GM19240 (cell line): ENCODE results near the gene ERCC2.

ENCODE experiments used
- DNase-seq: peaks from one replicate; pipeline ENCODE4 v3.0.0; 2011; ENCODE audit warnings: low spot score; ENCODE audit not compliant: insufficient read length

ERCC2 gene

DNA sequence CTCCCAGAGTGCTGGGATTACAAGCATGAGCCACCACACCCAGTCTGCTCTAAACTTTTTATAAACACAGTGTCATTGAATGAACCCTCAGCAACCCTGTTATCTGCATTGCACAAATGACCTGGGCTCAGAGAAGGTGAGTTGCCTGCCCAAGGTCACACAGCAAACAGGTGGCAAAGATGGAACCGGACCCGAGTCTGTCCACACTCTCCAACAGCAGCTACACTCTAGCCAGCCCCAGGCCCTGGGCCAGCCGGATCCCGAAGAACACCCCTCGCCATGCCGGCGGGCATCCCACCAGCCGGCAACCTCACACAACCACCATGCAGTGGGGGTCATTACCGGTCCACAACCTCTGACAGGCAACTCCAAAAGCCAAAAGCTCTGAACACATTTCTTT, 14.5 kb downstream of the ERCC2 start:
- DNase-seq = no peak

DNA sequence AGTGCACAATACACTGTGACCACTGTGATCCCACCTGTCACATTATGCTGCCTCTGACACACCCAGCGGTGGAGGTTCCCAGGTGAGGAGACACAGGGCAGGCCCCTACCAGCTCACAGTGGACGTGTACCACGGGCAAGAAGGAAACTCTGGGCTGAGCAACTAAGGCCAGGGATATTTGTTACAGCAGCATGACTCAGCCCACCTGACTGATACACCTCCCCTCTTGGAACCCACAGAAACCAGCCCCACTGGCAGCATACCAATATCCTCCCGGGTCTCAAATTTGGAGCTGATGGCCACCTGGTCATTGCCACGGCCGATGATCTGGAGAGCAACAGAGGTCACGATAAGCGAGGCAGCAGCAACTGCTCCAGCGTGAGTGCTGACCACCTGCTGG, 15.0 kb downstream of the ERCC2 start:
- DNase-seq = no peak

DNA sequence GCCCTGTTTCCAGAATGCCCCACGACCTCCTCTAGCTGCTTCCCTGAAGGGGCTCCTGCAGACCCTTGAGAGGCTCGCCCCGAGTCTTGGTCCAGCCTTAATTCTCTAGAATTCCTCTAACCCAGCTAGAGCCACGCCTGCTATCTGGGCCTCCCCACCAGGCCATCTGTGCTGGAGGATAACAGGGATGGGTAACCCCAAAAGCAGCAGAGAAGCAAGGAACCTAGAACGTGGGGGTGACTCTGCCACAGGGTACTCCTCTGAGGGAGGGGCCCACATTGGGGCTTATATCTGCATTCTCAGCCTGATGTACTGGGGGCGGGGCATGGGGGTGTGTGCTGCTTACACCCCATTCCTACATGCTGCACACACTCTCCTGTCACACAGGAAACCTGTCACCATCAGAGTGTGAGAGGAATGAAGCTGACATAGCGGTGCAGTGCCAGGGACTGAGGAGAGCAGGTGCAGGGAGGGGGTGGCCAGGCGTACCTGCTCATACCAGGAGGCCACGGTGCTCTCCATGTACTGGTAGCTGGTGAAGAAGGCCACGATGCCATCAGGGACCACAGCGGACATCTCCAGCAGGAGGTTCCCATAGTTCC, 16.0 kb downstream of the ERCC2 start:
- no peak for DNase-seq

DNA sequence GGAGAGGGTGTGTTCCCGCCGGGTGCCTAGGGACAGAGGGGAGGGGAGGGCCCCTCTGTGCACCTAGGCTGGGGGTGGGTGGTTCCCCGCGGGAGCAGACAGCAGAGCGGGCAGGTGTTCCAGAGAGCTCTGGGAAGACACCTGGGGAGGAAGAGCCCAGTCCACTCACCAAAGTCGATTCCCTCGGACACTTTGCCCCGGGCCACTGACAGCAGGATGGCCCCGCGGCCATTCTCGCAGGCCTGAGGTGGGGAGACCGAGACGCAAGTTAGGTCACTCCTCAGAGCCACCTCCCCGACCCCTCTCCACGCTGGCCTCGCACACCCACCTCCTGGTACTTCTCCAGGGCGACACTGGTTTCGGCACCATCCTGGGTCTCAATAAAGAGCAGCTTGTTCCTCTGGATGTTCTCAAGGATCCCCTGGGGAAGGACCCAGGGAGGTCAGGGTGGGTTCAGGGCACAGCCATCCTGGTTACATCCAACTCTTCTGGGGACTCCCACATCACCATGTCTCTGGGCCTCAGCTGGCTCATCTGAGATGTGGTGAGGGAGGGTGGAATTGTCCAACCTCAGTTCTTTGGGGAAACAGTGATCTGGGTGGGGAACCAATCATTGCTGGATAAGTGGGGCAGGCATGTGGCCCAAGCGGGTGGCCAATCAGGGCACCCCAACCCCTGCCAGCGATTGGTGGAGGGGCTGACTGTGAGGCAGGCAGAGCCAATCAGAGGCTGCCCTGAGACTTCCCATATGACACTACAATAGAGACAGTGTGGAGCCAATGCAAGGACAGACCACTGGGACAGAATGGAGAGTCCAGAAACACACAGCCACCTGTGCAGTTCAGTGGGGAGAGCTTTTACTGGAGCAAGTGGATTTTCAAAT, 17.2 kb downstream of the ERCC2 start:
- DNase-seq = no peak

DNA sequence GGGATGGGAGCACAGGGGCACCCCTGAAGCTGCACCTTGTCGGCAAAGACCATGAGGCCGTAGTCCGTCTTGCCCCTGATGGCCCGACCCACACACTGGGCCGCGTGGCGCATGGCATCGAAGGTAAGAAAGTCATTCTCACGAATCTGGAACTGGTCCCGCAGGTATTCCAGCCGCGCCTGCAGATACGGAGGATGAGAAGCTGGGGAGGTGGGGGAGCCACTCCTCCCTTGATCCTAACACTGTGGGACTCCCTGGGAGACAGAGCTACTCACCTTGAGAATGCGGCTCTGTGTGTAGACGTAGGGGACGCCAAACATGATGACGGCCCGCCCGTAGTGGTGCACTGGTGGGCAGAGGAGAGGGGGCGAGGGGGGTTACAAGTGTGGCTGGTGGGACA, 17.9 kb downstream of the ERCC2 start:
- no peak for DNase-seq

DNA sequence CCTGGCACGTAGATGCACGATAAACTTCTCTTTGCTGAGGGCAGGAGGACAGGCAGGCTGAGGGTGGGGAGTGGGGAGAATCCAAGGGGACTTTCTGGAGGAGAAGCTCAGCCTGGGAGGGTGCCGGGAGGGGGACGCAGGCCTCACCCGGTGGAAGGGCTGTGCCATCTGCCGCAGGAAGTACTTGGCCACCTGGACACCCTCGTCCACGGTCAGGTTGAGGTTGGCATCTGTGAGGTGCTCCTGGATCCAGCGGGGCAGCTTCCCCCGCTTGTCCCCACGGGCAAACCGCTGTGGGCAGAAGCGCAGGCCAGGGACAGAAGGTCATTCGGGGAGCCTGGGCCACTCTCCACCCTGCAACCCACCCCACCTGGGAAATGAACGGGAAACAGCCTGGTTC, 18.3 kb downstream of the ERCC2 start:
- no peak for DNase-seq

DNA sequence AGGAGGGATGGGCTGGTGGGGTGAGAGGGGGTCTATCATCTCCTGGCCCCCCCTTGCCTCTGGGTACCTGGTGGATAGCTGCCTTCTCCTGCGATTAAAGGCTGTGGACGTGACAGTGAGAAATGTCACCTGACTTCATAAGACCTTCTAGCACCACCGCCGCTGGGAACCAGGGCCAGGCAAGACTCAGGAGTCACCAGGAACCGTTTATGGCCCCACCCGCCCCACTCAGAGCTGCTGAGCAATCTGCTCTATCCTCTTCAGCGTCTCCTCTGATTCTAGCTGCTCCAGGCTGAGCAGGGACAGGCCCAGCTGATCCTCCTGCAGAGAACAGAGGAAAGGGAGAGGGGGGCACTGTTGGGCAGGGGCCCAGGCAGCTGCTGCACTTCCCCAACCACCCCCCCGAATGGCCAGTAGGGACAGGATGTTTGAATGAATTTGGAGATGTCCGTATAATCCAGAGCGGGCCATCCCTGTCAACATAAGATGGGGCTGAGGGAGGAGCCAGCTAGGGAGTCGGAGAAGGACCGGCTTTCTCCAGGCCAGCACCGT, 18.9 kb downstream of the ERCC2 start:
- DNase-seq = no peak

DNA sequence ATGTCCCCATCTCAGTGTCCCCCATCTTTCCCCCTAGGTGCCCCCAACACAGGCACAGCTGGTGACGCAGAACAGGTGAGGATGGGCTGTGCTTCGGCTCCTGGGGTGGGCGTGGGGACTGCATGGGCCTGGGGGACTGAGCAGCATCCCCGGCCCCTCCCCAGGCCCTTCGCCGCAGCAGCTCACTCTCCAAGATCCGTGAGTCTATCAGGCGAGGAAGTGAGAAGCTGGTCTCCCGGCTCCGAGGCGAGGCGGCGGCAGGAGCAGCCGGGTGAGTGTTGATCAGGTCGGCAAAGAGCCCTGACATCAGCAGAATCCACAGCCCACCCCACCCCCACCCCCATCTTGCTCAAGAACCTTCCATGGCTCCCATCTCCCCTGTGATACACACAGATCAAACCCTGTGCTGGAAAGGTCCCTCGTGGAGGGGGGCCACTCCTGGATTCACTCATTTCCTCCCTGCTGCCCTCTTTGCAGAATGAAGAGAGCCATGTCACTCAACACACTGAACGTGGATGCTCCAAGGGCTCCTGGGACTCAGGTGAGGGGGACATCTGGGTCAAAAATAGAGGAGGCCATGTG, 19.8 kb downstream of the ERCC2 start:
- DNase-seq = no peak

DNA sequence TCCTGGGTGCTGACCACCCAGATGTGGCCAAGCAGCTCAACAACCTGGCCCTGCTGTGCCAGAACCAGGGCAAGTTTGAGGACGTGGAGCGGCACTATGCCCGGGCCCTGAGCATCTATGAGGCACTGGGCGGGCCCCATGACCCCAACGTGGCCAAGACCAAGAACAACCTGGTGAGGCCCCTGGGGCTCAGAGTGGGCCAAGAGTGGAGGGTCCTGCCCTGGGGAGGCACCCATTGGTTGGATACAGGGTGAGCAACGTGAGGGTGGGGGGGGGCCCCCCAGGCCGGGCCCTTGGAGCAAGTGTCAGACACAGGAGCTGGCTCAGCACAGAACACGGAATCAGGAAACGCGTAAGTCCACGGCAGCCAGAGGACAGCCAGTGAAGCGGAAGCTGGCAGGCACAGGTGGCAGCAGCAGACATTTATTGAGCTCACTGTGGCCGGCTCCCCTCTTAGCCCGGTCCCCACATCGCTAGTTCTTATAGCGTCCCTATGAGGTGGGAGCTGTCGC, 20.9 kb downstream of the ERCC2 start:
- DNase-seq = no peak

DNA sequence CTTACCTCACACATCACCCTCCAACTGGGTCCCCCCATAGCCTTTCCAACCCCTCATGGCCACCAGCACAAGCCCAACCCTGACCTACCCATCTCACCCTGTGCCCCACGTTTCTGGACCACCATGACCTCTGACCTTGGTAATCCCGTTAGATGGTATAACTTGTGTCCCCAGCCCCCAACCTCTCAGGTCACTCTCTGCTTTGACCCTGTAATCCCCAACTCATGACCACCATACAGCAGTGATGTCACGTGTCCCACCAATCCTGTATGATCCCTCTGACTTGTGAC, 21.3 kb downstream of the ERCC2 start:
- DNase-seq = no peak

DNA sequence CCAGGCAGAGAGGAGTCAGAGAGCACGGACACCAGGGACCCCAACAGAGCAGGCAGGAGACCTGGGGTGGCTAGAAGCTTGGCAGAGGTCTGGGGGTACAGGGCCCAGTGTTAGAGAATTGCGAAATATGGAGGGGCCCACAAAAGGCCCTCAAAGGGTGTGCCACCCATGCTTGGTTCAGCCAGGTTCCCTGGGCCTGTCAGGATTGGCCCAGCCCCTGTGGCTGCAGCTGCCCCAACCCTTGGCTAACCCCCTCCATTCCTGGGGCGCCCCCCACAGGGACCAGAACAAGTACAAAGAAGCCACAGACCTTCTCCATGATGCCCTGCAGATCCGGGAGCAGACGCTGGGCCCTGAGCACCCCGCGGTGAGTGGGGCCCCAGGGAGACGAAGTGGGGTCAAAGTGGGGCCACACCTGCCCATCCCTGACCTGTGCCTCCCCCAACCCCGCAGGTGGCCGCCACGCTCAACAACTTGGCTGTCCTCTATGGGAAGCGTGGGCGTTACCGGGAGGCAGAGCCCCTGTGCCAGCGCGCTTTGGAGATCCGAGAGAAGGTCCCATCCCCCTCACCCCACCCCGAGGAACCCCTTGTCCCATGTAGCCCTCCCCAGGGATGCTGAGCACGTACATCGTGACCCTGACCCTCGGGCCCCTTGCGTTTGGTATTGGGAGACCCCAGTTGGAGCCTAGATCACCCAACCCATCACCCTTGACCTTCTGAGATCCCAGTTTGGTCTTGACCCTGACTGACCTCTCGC, 21.8 kb downstream of the ERCC2 start:
- DNase-seq = no peak

DNA sequence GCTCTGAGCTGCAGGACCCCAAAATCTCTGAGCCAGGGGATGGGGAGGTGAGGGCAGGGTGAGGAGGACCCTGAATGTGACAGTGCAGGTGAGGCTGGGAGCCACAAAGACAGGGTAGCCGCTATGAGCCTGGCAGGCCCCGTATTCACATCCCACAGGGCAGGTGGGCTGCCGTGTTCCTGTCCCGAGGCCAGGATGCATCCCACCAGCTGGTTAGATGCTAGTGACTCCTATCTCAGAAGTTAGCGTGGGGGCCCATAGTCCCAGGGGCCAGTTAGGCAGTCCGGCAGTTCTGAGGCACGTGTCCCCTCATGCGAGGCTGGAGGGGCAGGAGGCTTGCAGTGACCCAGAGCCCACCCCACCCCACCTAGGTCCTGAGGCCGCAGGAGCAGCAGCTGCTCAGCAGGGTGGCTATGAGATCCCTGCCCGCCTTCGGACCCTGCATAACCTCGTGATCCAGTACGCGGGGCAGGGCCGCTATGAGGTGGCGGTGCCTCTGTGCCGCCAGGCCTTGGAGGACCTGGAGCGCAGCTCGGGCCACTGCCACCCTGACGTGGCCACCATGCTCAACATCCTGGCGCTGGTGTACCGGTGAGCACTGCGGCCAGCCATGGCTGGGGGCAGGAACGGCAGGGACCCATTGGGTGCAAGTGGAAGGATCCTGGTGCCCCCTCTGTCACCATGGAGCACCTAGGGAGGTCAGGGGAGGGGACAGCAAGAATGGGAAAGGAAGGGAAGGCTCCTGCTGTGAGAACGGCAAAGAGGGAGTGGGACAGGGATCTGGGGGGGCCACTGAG, 22.6 kb downstream of the ERCC2 start:
- DNase-seq = no peak

DNA sequence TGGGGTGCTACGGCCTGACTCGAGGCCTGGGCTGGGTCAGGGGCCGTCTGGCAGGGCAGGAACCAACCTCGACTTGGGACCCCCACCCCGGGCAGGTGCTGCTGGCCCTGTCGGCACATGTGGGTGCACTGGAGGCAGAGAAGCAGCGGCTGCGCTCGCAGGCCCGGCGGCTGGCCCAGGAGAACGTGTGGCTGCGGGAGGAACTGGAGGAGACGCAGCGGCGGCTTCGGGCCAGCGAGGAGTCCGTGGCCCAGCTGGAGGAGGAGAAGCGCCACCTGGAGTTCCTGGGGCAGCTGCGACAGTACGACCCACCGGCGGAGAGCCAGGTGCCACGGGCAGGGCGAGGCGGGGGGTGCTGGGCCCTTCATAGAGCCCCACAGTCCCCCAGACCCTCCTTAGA, 23.9 kb downstream of the ERCC2 start:
- DNase-seq = no peak

DNA sequence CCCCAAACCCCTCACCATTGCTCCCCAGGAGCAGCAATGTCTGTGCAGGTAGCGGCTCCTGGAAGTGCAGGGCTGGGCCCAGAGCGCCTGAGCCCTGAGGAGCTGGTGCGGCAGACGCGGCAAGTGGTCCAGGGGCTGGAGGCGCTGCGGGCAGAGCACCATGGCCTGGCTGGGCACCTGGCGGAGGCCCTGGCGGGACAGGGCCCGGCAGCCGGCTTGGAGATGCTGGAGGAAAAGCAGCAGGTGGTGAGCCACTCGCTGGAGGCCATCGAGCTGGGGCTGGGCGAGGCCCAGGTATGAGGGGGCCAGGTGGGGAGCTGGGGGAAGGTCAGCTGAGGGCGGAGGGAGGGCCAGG, 24.9 kb downstream of the ERCC2 start:
- no peak for DNase-seq

DNA sequence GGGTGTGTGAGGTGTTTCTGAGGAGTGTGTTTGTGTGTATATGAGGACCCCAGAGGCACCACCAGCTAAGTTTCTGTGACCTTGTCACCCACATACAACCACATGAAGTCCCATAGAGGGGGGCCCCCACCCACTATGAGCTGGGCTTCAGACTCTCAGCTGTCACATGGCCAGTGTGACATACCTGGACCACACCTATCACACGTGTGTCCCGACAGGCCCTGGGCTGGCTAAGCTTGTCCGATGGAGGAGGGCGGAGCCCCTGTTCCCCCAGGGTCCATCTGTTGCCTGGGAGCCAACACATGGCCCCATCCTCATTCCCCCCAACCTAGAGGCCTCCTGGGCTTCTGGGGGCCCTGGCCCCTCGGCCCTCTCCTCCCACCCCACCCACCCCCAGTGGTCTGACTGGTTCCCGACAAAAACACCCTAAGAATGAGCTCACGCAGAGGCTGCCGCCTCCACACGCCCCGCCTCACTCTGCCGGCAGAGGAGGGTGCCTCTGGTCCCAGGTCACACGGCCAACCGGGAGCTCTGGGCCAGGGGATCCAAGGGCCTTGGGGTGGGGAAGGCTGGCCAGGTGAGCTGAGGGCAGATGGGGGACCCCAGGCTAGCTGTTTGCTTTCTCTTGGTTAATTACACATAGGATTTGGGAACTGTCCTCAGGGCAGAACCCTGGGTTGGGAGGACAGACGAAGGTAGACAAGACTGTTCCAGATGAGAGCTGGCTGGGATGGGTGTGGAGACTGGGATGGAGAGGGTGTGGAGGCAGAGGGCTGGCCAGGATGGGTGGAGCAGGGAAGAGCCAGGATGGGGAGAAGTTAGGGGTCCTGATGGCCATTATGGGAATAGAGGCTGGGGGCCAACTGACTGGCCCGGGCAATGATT, 25.5 kb downstream of the ERCC2 start:
- no peak for DNase-seq

DNA sequence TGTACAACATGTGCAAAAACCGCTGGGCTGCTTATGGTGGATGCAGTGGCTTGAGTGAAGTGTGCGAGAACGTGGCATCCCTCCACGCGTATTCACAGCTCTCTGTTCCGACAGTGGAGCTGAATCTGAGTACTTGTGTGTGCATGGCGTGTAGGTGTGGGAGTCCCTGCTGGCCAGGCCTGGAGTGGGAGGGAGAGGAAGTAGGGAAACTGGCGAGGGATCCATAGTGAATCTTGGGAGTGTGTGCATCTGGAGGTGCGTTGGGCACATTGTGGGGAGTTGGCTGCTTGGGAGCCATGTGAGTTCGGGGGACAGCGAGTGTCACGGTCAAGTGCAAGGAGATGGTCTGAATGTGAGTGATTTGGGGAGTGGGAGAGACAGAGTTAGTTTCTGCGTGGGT, 27.5 kb downstream of the ERCC2 start:
- no peak for DNase-seq

DNA sequence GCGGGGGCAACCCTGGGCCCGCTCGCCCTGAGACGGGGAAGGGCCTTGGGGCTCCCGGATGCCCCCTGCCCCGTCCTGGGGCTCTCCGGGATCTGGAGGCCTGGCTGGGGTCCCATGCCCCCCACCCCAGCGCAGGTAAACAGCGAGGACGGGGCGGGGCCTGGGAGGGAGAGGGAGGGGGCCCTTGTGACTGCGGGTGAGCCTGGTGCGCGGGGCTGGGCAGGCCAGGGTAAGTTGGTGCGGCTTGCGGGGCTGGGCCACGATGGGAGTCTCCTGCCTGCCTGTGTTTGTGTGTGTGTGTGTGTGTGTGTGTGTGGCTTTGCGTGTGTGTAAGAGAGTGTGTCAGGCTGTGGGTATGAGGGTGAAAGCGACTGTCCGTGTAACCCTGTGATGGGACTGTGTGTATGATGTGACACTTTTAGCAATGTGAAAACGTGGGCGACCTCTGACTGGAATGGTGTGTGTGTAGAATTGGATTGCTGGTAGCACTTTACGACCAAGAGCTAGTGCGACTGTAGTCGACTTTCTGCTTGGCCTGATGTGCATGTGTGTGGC, 29.4 kb downstream of the ERCC2 start:
- no peak for DNase-seq

DNA sequence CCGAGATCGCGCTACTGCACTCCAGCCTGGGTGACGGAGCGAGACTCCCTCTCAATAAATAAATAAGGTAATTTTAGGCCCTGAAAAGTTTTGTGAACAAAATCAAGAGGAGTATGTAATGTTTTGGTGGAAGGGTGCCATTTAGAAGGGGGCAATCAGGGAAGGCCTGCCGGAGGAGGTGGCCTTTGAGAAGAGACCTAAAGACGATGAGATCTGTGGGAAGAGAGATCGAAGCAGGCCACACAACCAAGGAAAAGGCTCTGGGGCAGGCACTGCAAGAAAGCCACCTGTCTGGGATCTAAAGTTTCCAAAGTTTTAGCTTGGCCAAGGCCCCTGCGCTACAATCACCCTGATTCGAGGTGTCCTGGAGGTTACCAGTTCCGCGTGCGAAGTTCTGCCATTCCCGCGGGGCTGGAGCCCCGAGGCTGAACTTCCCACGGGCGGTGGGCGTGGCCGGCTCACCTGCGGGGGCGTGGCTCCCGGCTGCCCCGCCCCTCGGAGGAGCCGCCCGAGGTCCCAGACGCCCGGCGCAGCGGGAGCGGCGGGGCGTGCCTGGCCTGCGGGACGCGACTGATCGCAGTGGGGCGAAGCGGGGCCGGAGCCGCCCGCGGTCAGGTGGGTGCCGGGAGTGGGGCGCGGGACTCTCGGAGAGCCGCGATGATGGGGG, 30.0 kb downstream of the ERCC2 start, which contains the start of gene KLC3:
Gene KLC3 (plus strand): TSS at position 519 of the 667 bp plus-strand sequence. CDS start 4,792 bp downstream, outside the sequence.
- DNase-seq = peak; percentile 43

DNA sequence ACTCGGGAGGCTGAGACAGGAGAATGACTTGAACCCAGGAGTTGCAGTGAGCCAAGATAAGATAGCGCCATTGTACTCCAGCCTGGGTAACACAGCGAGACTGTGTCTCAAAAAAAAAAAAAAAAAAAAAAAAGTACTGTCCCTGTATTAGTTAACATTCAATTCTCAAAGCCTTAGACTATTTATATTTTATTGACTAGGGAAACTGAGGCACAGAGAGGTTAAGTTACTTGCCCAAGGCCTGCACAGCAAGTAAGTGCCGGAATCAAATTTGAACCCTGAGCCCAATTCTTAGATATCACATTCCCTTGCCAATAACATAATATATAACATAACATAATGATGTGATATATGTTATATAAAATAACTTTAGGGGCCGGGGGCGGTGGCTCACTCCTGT, 30.7 kb downstream of the ERCC2 start:
- DNase-seq = no peak
